A549 (cell line): ENCODE results near the gene TCERG1L.

Experiments used
- CTCF ChIP-seq: fragments of >200 bp; sonication (Bioruptor Twin); formaldehyde crosslinking; IDR thresholded peaks from 3 replicates; pipeline ENCODE4 v1.5.1; 2016
- EHF ChIP-seq: fragments of 250-450 bp; sonication (Bioruptor Pico); IDR thresholded peaks from 2 replicates; pipeline ENCODE4 v1.5.0; 2020; ENCODE audit warnings: mild to moderate bottlenecking
- ELK1 ChIP-seq: fragments of 150-350 bp; IDR thresholded peaks from 2 replicates; pipeline ENCODE4 v1.6.1; 2014; ENCODE audit warnings: low read depth, mild to moderate bottlenecking, low read length
- EP300 ChIP-seq, 2 experiments: fragments of >200 bp; sonication (Bioruptor Twin); formaldehyde crosslinking; IDR thresholded peaks; 2 replicates in 1 of 2; 3 replicates in 1 of 2; pipeline ENCODE4 v1.6.1; 2016 to 2017
- ESRRA ChIP-seq: fragments of 150-350 bp; IDR thresholded peaks from 2 replicates; pipeline ENCODE4 v1.6.1; 2014; ENCODE audit warnings: mild to moderate bottlenecking, low read length, borderline replicate concordance
- KDM1A ChIP-seq: fragments of 200-600 bp; sonication (generic); IDR thresholded peaks from 2 replicates; pipeline ENCODE4 v1.6.1; 2016; ENCODE audit warnings: low read depth, mild to moderate bottlenecking
- MAX ChIP-seq: IDR thresholded peaks from 2 replicates; pipeline ENCODE4 v1.6.1; 2012
- PBX3 ChIP-seq: IDR thresholded peaks from 2 replicates; pipeline ENCODE4 v1.6.1; 2012
- POLR2A ChIP-seq: IDR thresholded peaks from 2 replicates; pipeline ENCODE4 v1.6.1; 2012; ENCODE audit warnings: mild to moderate bottlenecking, low read length
- RAD21 ChIP-seq, 2 experiments: fragments of >200 bp in 1 of 2; sonication (Bioruptor Twin) in 1 of 2; formaldehyde crosslinking in 1 of 2; IDR thresholded peaks in 1 of 2; conservative IDR thresholded peaks in 1 of 2; 2 replicates in 1 of 2; 3 replicates in 1 of 2; pipeline ENCODE4 v1.6.1; 2012 to 2018; ENCODE audit warnings: inconsistent platforms in 1 of 2
- REST ChIP-seq: fragments of 200-600 bp; sonication (generic); IDR thresholded peaks from 2 replicates; pipeline ENCODE4 v1.6.1; 2016; ENCODE audit warnings: antibody characterized with exemption, mild to moderate bottlenecking, moderate library complexity
- TP53 ChIP-seq: fragments of 250-450 bp; sonication (Bioruptor Pico); IDR thresholded peaks from 2 replicates; pipeline ENCODE4 v1.5.0; 2021; ENCODE audit warnings: mild to moderate bottlenecking, moderate library complexity

GRCh38 chr10:131198843-131199242 lies 112.7 kb downstream of the TCERG1L start:
- TF ChIP-seq POLR2A (no peak), ESRRA (no peak), EP300 (IDR thresholded peaks at IDR 0.05) (no peak), ELK1 (no peak), TP53 (CRISPR knock-in tag) (no peak), CTCF (no peak), REST (no peak), MAX (no peak), RAD21 (conservative IDR thresholded peaks at IDR 0.05 in 1 of 2, IDR thresholded peaks at IDR 0.05 in 1 of 2) (no peak), EHF (CRISPR knock-in tag) (no peak), PBX3 (no peak), KDM1A (no peak)
